PC-9 (cell line): ENCODE results near the gene TMEM222. TPM values are rescaled to one million over a fixed set of nuclear protein-coding genes. Genes with fewer than 3 reads are reported as not detected.

Experiments used
- BruUV-seq: library from RNA; stranded (reverse); fragments of 400-500 nt; replicated peaks from 2 replicates; lab custom pipeline; 2021; lab: Mats Ljungman, UMichigan
- CTCF ChIA-PET: fragments of 300-600 bp; sonication (Branson Sonifier 250); formaldehyde crosslinking; loops from one replicate; lab custom pipeline; 2022; ENCODE audit warnings: antibody characterized with exemption; lab: Charles Lee
- POLR2A ChIA-PET: fragments of 300-600 bp; sonication (Branson Sonifier 250); formaldehyde crosslinking; loops from one replicate; lab custom pipeline; 2022; ENCODE audit warnings: antibody characterized with exemption; ENCODE audit not compliant: unreplicated experiment; lab: Charles Lee
- DNase-seq, 2 experiments: peaks; one replicate each; pipeline versions ENCODE4 v3.0.0 to v3.0.0-alpha.2; 2015 to 2022; ENCODE audit warnings: mixed read lengths in 1 of 2
- H2AFZ ChIP-seq: fragments of 200-600 bp; sonication (generic); 2 replicates; pipeline ENCODE4 v1.8.1; 2017; ENCODE audit warnings: antibody characterized with exemption
- H3F3A ChIP-seq: fragments of 200-600 bp; sonication (generic); 2 replicates; pipeline ENCODE4 v1.8.1; 2017; ENCODE audit warnings: antibody characterized with exemption, mild to moderate bottlenecking, low read depth; ENCODE audit not compliant: insufficient read depth
- H3K27ac ChIP-seq: fragments of 200-600 bp; sonication (generic); 2 replicates; pipeline ENCODE4 v1.6.1; 2016; ENCODE audit warnings: mixed run types
- H3K27me3 ChIP-seq: fragments of 200-600 bp; sonication (generic); 2 replicates; pipeline ENCODE4 v1.6.1; 2016; ENCODE audit warnings: low read depth, mixed run types; ENCODE audit not compliant: insufficient read depth
- H3K36me3 ChIP-seq: fragments of 200-600 bp; sonication (generic); 2 replicates; pipeline ENCODE4 v1.6.1; 2016; ENCODE audit warnings: low read depth, mixed run types
- H3K4me1 ChIP-seq: fragments of 200-600 bp; sonication (generic); replicated peaks from 2 replicates; pipeline ENCODE4 v1.6.1; 2016; ENCODE audit warnings: mixed run types; ENCODE audit not compliant: insufficient read depth
- H3K4me2 ChIP-seq: fragments of 200-600 bp; sonication (generic); 2 replicates; pipeline ENCODE4 v1.6.1; 2017; ENCODE audit warnings: mixed run types
- H3K4me3 ChIP-seq: fragments of 200-600 bp; sonication (generic); 2 replicates; pipeline ENCODE4 v1.6.1; 2016; ENCODE audit warnings: mixed run types
- H3K79me2 ChIP-seq: fragments of 200-600 bp; sonication (generic); 2 replicates; pipeline ENCODE4 v1.6.1; 2017; ENCODE audit warnings: low read depth, mixed run types
- H3K9me2 ChIP-seq: fragments of 200-600 bp; sonication (generic); 2 replicates; pipeline ENCODE4 v1.8.1; 2017; ENCODE audit warnings: mild to moderate bottlenecking; ENCODE audit not compliant: insufficient read depth
- H3K9me3 ChIP-seq: fragments of 200-600 bp; sonication (generic); 2 replicates; pipeline ENCODE4 v1.8.1; 2016; ENCODE audit warnings: low read depth; ENCODE audit not compliant: insufficient read depth
- H4K20me1 ChIP-seq: fragments of 200-600 bp; sonication (generic); 2 replicates; pipeline ENCODE4 v1.8.1; 2017; ENCODE audit not compliant: insufficient read depth
- EZH2 ChIP-seq: fragments of 200-600 bp; sonication (generic); IDR thresholded peaks from 2 replicates; pipeline ENCODE4 v1.8.0; 2017; ENCODE audit warnings: antibody characterized with exemption, low read depth
- intact Hi-C: fragments of 100-400 bp; cut with micrococcal nuclease; formaldehyde crosslinking; loops from one replicate; pipeline ENCODE4 v1.10.0; 2022; ENCODE audit not compliant: unreplicated experiment
- total RNA-seq: library from RNA; stranded (reverse); gene quantifications from 2 replicates; pipeline ENCODE4 v1.2.3, GENCODE V29; 2021
- TF ChIP-seq, protein P1 (sequence below): fragments of 200-600 bp; sonication (generic); conservative IDR thresholded peaks from 2 replicates; pipeline ENCODE4 v1.6.1; 2017; ENCODE audit warnings: mixed run types, antibody characterized with exemption, mild to moderate bottlenecking, moderate library complexity

The TMEM222 gene
- total RNA-seq, 1 experiment from 2014 or later: 32.8 TPM

DNA sequence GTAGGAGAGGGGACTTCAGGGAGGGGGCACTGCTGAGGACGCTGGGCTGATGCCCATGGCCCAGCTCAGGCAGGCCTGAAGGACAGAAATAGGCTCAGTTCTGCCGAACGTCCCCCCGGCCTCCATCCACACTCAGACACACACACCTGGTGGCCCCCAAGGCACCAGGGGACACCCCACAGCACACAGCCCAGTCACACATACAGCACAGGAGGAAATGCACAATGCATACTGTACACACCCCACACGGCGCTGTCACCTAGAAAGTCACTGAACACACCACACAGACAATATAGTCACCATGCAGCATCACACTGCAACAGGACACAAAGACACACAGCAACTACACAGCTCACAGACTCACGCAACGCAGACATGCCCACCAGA, 20.4 kb downstream of the TMEM222 start:
- peak overlapping the region; percentile 34; the same call in 1 of the 2 replicates for H3K27ac ChIP-seq
- ChIA-PET CTCF (interaction anchor here (0.6 kb wide), 1 partner anchor 1531 kb away, joined by 3 read pairs; no protein-coding TSS in a partner anchor), POLR2A (interaction anchor here (0.6 kb wide), 1 partner anchor 21 kb away, joined by 7 read pairs; no protein-coding TSS in a partner anchor)
- H3K36me3 ChIP-seq: no peaks in the 10 kb centered on the region
- no peaks in the 10 kb centered on the region for H4K20me1 ChIP-seq
- BruUV-seq: TSS peak; percentile 76
- no peaks in the 10 kb centered on the region for H3K79me2 ChIP-seq
- peaks cover 24% of the 10 kb centered on the region for H3K4me1 ChIP-seq
- H3K9me2 ChIP-seq: no peaks in the 10 kb centered on the region
- peak overlapping the region; percentile 70 for H3K4me3 ChIP-seq
- TF ChIP-seq, protein P1, sequence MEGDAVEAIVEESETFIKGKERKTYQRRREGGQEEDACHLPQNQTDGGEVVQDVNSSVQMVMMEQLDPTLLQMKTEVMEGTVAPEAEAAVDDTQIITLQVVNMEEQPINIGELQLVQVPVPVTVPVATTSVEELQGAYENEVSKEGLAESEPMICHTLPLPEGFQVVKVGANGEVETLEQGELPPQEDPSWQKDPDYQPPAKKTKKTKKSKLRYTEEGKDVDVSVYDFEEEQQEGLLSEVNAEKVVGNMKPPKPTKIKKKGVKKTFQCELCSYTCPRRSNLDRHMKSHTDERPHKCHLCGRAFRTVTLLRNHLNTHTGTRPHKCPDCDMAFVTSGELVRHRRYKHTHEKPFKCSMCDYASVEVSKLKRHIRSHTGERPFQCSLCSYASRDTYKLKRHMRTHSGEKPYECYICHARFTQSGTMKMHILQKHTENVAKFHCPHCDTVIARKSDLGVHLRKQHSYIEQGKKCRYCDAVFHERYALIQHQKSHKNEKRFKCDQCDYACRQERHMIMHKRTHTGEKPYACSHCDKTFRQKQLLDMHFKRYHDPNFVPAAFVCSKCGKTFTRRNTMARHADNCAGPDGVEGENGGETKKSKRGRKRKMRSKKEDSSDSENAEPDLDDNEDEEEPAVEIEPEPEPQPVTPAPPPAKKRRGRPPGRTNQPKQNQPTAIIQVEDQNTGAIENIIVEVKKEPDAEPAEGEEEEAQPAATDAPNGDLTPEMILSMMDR: no peak
- H3F3A ChIP-seq: peaks cover 23% of the 10 kb centered on the region; the same call in 1 of the 2 replicates
- intact Hi-C loops: no loop called here
- H3K4me2 ChIP-seq: peak overlapping the region; percentile 97
- H2AFZ ChIP-seq: peak overlapping the region; percentile 72; the same call in 1 of the 2 replicates
- H3K27me3 ChIP-seq: no peaks in the 10 kb centered on the region
- DNase-seq: no peak
- H3K9me3 ChIP-seq: no peaks in the 10 kb centered on the region

DNA sequence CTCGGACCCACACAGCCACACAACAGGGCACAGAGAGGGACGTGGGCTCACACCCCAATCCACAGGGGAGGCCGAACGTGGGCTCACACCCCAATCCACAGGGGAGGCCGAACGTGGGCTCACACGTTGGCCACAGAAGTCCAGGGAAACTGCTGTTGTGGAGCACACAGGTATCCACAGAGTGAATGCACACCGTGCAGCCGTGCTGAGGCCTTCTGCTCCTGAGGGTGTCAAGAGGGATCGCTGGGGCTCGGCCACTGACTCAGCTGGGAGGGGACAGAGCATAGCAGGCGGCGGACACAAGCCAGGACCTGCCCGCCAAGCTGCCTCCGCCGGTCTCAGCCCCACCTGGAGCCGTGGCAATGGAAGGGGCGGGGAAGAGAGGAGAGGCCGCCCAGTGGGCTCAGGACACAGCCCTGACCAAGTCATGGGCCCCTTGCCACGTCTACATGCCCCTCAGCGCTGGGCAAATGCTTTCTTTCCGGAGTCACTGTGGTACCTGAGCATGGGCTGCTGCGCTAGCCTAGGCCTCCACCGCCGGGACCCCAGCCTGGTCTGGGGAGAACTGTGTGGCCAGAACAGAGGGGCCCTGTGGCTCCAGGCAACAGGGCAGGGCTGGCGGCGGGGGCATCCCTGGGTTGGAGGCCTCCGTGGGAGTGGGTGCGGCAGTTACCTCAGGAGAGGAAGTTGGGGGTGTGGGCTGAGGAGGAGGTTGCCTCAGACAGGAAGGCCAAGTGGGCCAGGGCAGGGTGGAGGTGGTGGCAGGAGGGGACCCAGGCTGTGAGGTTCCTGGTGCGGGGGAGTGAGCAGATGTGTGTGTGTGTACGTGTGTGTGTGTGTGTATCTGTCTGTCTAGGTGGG, 21.0 kb downstream of the TMEM222 start:
- Histone ChIP-seq H3K9me3 (no peaks in the 10 kb centered on the region), H3K4me2 (peak overlapping the region; percentile 97), H3K4me3 (peak overlapping the region; percentile 70), H3K27ac (0 out of 2 replicates have a peak overlapping the region, but pooled peaks have one; percentile 37), H2AFZ (peak overlapping the region; percentile 75; the same call in 1 of the 2 replicates), H3K79me2 (no peaks in the 10 kb centered on the region), H3K36me3 (no peaks in the 10 kb centered on the region), H3K27me3 (no peaks in the 10 kb centered on the region), H4K20me1 (no peaks in the 10 kb centered on the region), H3F3A (peaks cover 23% of the 10 kb centered on the region; the same call in 1 of the 2 replicates), H3K9me2 (no peaks in the 10 kb centered on the region), H3K4me1 (peaks cover 24% of the 10 kb centered on the region)
- BruUV-seq: no TSS peak
- POLR2A ChIA-PET: interaction anchor here (0.6 to 0.8 kb wide), 2 partner anchors 22 to 39 kb away, joined by 4 to 5 read pairs; no protein-coding TSS in a partner anchor
- intact Hi-C loops: loop anchor here (1.0 kb wide), 2 partner anchors 21 to 23 kb away; partner anchors contain the start of genes MAP3K6 and TMEM222
- TF ChIP-seq, protein P1: no peak
- CTCF ChIA-PET: interaction anchor here (0.6 to 1.6 kb wide), 2 partner anchors 42 to 1530 kb away, joined by 3 read pairs; no protein-coding TSS in a partner anchor
- peak; percentile 62 to 89 for DNase-seq

DNA sequence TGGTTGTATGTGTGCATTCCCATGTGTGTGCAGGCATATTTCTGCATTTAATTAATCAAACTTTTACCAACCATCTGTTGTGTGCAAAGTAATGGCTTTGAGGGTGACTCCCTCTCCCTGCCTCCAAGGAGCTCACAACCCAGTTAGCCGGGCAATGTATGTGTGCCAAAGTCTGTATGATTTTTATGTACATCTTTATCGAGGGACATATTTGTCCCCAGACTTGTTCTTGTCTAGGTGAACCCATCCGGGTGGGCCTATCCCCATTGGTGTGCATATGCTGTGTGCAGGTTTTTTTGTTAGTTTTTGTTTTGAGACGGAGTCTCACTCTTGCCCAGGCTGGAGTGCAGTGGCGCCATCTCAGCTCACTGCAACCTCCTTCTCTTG, 21.7 kb downstream of the TMEM222 start:
- BruUV-seq: no TSS peak
- ChIA-PET CTCF (interaction anchor here (1.6 kb wide), 1 partner anchor 42 kb away, joined by 3 read pairs; no protein-coding TSS in a partner anchor), POLR2A (interaction anchor here (0.8 kb wide), 1 partner anchor 22 kb away, joined by 4 read pairs; no protein-coding TSS in a partner anchor)
- DNase-seq: no peak
- H3K36me3 ChIP-seq: no peaks in the 10 kb centered on the region
- peak overlapping the region; percentile 70; the same call in 1 of the 2 replicates for H3K4me3 ChIP-seq
- no peaks in the 10 kb centered on the region for H3K27me3 ChIP-seq
- H3F3A ChIP-seq: peaks cover 23% of the 10 kb centered on the region; the same call in 1 of the 2 replicates
- H3K79me2 ChIP-seq: no peaks in the 10 kb centered on the region
- no peak overlapping the region for H2AFZ ChIP-seq
- peaks cover 24% of the 10 kb centered on the region for H3K4me1 ChIP-seq
- intact Hi-C loops: loop anchor here (1.0 kb wide), 2 partner anchors 21 to 23 kb away; partner anchors contain the start of genes MAP3K6 and TMEM222
- no peak overlapping the region for H3K27ac ChIP-seq
- TF ChIP-seq, protein P1: no peak
- TF ChIP-seq EZH2: no peak
- H4K20me1 ChIP-seq: no peaks in the 10 kb centered on the region
- no peaks in the 10 kb centered on the region for H3K9me2 ChIP-seq
- H3K4me2 ChIP-seq: peak overlapping the region; percentile 97
- no peaks in the 10 kb centered on the region for H3K9me3 ChIP-seq
